GM19025 (cell line): ENCODE data around the gene NEDD9.

ENCODE experiments used
- ATAC-seq: cut with Tn5 transposase; IDR thresholded peaks from one replicate; pipeline ENCODE4 v1.9.1; 2021; ENCODE audit warnings: mild to moderate bottlenecking, low read depth, moderate library complexity; ENCODE audit not compliant: unreplicated experiment

The NEDD9 gene, protein sequence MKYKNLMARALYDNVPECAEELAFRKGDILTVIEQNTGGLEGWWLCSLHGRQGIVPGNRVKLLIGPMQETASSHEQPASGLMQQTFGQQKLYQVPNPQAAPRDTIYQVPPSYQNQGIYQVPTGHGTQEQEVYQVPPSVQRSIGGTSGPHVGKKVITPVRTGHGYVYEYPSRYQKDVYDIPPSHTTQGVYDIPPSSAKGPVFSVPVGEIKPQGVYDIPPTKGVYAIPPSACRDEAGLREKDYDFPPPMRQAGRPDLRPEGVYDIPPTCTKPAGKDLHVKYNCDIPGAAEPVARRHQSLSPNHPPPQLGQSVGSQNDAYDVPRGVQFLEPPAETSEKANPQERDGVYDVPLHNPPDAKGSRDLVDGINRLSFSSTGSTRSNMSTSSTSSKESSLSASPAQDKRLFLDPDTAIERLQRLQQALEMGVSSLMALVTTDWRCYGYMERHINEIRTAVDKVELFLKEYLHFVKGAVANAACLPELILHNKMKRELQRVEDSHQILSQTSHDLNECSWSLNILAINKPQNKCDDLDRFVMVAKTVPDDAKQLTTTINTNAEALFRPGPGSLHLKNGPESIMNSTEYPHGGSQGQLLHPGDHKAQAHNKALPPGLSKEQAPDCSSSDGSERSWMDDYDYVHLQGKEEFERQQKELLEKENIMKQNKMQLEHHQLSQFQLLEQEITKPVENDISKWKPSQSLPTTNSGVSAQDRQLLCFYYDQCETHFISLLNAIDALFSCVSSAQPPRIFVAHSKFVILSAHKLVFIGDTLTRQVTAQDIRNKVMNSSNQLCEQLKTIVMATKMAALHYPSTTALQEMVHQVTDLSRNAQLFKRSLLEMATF

GRCh38 chr6:11232193-11232769 is at the start of gene NEDD9:
TSS of gene NEDD9 (minus strand) at chr6:11232668. CDS start at chr6:11232515, 153 bp downstream.
- ATAC-seq: peak; percentile 97

DNA sequence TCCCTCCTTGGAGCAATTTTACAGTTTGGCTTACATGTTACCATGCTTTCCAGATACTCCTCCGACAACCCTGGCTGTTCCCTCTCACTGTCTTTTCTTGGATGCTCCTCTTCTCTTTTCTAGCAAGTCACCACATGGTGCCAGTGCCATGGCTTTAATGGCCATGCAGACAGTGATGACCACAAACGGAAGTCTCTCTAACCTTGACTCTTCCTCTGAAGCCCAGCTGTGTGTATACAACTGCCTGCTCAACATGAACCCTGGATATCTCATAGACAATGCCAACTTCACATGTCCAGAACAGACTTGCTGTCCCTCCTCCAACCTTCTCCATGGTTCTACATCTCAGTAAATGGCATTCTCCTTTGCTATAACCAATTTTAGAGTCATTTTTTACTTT is 49.8 kb upstream of the NEDD9 start:
- no peak for ATAC-seq

DNA sequence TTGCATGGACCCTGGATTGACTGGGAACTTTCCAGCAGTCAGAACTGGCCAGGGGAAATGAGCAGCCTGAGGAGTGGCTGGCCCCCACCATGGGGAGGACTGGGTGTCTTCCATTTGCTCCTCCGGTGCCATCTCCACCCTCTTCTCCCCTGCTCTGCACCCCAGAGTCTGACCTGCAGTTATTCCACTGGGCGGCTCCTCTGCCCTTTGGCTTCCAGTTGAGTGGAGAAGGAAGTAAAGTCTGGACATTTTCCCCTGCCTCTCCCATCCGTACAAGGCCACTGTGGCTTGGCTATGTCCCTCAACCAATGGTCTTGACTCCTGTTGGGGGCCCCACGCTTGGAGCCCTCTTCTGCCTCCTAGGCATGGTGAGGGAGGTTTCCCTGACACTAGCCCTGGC is 47.9 kb upstream of the NEDD9 start:
- ATAC-seq: no peak

DNA sequence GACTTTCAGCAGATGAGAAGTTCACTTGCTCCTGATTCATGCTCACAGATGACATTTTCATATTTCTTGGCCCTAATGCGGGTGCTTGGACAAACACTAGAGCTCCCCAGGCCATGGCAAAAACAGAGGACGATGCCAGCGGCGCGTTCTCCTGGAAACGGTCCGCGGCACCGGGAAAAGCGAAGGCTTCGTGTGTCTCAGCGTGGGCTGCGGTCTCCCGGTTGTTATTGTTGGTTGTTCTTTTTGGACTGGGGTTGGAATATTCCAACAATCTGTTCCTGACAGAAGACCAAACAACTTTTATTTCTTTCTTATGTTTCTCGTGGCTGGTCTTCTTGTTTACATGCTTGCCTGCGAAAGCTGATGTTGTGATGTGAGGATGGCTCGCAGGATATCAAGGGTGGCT is 46.8 kb upstream of the NEDD9 start:
- ATAC-seq: no peak

DNA sequence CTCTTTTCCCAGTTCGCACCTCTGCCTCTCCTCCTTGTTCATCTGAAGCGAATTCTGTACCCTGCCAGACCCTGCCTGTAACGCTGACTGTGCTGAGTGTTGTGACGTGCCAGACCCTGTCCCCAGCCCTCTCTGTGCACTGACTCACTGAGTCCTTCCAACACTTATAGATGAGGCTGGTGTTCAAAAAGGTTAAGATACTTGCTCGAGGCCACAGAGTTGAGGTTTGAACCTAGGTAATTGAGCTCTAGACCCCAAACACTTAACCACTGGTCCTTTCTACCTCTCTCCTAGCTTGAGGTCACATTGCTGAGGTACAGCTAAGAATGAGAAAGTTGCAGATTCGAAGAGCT is 45.7 kb upstream of the NEDD9 start:
- ATAC-seq: no peak

DNA sequence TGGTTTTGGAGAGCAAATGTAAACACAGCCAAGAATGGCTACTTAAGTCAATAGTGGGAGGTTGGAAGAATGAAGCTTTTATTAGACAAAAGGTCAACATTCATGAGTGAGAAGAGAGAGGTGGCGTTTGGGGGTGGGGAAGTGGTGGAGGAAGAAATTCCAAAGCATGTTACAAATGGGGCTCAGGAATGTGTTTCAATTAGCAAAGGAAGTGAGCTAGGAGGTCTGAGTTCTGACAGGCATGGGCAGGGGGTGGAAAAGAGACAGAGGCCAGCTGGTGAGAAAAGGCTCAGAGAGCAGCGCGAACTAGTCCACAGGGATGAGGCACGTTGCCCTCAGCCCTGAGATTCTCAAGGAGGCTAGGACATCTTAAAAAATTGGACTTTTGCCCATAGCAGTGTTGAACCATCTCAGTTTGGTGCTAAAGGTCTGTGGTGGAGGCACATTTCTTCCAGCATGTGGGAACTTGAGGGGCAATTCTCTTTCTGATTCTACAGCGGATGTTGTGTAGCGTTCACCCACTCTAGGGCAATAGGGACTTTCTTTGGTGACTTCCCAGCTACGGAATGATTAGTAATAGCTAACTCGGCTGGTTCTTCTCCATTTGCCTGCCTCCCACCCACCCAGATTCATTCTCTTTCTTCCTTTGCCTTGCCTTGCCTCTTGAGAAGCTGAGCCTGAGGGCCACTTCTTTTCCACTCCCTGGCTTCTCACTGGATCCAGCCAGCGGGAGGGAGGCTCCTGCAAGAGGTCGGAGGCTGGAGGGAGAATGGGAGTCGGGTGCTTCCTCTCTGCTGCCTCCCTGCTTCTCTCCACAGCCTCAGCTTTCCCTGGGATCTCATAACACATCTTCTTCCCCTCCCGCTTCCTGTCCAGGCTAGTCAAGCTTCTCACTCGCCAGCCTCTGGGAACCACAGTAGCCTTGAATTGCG is 45.1 kb upstream of the NEDD9 start:
- ATAC-seq: peak; percentile 48

- ATAC-seq: no peak
Measured at GRCh38 chr6:11276911-11277274, 44.4 kb upstream of the NEDD9 start.

GRCh38 chr6:11276228-11276627 is 43.8 kb upstream of the NEDD9 start:
- ATAC-seq: no peak

DNA sequence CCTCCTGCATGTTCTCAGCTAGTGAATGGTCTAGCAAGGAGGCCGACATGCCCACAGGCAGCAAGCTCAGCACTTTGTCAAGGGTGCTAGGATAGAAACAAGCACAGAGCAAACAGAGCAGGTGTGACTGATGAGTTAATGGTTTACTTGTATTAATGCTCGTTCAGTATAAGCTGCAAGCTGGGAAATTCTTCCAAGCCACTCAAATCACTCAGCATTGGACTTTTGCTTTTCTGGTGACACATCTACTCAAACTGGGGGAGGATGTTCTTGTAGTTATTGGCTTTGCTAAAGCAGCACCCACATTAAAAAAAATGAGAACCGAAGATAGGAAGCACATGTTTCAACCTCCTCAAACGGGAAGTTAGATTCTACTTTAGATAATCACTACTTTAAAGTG is 43.1 kb upstream of the NEDD9 start:
- ATAC-seq: peak; percentile 73

DNA sequence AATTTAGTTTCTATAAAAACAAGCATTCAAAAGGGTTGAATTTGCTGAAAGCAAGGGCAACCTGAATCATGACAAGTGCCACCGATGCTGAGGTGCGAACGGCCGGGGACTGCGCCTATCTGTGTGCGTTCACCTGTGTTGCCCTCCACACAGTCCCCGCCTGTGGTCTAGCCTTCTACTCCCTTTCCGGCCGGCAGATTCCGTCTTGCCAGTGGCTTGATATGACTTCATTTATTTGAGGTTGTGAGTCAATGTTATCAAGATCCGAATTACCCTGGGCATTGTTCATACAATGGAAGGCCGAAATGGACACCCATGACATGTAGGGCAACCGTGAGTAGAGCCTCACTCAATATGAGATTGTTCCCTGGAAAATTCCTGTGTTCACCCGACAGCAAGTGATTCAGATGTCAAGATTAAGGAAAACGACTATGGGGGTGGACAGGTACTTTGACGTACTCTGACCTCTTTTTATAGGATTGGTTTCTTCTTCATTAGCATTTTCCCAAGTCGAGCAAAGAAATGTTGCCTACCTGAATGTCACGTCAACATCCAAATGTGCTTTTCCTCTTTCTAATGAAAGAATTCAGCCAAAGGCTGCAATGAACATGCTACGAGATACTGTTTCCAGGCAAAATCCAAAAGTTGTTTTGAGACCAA is 41.1 kb upstream of the NEDD9 start:
- ATAC-seq: no peak

DNA sequence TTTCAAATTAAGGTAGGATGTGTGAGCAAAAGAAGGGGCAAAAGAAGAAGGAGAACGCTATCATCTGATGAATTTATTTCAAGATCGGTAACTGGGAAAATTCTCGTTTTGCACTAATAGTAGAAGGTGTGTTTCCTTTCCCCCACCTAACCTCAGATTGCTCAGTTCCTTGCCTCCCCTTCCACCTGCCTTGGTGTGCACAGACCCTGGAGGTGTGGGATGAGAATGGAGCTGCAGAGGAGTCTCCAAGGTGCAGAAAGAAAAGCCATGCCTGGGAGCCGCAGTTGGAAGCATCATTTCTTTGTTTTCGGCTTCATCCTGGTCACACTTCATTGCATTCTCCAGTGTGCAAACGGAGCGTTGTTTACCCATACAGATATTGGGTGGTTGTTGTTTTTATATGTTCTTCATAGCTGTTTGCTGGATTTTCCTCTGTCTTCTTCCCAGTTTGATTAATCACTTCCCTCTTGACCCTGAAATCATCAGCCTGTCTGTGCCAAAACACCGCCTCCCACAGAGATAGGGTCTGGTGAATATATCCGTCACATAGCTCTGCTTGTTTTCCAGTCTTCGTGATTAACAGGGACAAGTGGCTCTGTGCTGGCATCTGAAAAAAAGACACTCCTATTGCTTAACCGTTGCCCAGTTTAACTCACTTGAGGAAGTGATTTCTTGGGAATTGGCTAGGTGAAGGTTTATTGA is 40.2 kb upstream of the NEDD9 start:
- no peak for ATAC-seq

DNA sequence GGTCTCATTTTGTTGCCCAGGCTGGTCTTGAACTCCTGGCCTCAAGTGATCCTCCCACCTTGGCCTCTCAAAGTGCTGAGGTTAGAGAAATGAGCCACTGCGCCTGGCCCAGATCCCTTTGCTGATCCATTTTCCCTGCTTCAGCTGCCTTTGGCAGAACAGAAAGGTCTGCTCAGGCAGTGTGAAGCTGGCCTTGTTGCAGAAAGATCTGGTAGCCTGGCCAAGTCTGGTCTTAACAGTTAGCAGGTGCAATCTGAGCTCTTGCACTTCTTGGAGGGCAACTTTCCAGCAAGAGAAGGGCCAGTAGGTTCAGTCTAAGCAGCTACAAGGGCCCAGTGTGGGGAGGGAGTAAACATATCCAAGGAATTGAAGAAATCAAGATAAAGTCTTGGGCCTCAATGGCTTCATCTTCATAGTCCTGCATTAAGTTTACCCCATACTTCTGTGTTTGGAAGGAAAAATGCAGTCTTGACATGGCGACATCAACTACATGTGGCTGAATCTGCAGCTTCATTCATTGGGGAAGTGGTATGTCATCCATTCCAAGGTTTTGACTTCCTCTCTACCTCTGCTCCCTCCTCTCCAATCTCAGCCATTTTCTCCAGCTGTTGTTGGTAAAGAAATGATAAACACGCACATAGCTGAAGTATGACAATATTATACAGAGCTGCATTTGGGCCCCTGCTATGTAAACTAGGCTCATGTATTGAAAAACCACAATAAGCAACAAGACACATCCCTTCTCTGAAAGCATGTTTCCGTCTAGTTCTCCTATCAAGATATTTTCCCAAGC is 39.0 kb upstream of the NEDD9 start:
- ATAC-seq: no peak

- no peak for ATAC-seq
Measured at GRCh38 chr6:11270030-11271027, 37.9 kb upstream of the NEDD9 start.

DNA sequence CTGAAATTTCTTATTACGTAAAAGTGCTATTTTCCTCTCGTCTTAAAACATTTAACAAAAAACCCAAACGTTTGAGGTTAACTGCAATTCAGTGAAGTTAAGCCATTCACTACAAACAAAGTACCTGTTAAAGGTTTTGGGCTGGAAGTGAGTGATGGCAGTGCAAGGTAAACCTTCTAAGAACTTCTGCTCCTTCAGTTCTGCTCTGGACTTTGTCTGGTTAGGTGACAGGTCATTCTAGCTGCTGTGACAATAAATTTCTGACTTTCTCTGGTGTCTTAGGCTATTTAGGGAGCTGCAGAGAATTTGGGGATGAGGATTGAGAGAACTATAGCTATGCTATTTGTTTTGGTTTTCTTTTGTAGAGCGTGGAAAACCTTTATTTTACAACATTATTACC is 36.5 kb upstream of the NEDD9 start:
- no peak for ATAC-seq

GRCh38 chr6:11266926-11267325 is 34.5 kb upstream of the NEDD9 start:
- ATAC-seq: no peak

DNA sequence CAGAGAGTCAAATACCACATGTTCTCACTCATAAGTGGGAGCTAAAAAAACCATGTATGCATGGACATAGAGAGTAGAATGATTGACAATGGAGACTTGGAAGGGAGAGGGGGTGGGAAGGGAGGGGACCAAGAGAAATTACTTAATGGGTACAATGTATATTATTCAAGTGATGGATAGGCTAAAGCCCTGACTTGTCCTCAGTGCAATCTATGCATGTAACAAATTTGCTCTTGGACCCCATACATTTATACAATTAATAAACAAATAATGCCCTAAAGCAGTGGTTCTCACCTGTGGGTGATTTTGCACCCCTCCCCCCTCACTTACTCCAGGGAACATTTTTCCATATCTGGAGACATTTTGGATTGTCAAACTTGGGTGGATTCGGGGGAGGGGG is 33.5 kb upstream of the NEDD9 start:
- no peak for ATAC-seq

DNA sequence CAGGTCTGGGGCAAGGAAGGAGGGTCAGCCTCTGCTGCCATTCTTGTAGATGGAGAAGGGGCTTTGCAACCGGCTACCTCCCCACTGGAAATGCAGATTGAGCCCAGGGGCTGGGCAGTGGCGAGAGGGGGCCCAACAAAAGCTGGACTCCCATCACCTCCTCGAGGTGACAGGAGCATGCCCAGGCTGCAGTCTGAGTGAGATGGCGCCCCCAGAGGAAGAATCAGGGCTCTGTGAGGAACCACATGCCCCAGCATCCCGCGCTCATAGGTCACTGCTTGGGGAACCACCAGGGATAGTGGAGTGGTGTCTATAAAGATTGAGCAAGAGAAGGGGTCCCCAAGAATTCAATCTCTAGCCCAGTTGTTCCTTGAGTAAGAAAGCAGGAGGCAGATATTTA is 31.6 kb upstream of the NEDD9 start:
- ATAC-seq: no peak
